Myometrial cell (primary cell): Measurements from ENCODE around the gene TP53TG3B. TPM values are rescaled to one million over a fixed set of nuclear protein-coding genes. Genes with fewer than 3 reads are reported as not detected.

Experiments
- total RNA-seq: library from RNA; depleted of rRNA; stranded (reverse); fragments of >200 nt; gene quantifications from 2 replicates; pipeline ENCODE4 v1.2.3, GENCODE V29; 2015

Gene TP53TG3B
- not detected in 2 replicates for total RNA-seq

GRCh38 chr16:33360541-33360940 is at the start of gene TP53TG3B:
Gene TP53TG3B (plus strand): TSS chr16:33360841. CDS start chr16:33360909, 68 bp downstream.

Other genes starting within 250 kb of the TP53TG3B start
- gene TP53TG3C, start 166.6 kb upstream of the TP53TG3B start, total RNA-seq = not detected in 2 replicates
- gene TP53TG3E, start 56.5 kb upstream of the TP53TG3B start, total RNA-seq = not detected in 2 replicates
- not detected in 2 replicates for gene TP53TG3F, start 98.8 kb downstream of the TP53TG3B start, total RNA-seq